ENCODE measurements around the gene FOXO6. TPM values are rescaled to one million over a fixed set of nuclear protein-coding genes. Genes with fewer than 3 reads are reported as not detected.

FOXO6 gene
- total RNA-seq, 1 donor from 2014 or later, result 9.9 TPM

DNA sequence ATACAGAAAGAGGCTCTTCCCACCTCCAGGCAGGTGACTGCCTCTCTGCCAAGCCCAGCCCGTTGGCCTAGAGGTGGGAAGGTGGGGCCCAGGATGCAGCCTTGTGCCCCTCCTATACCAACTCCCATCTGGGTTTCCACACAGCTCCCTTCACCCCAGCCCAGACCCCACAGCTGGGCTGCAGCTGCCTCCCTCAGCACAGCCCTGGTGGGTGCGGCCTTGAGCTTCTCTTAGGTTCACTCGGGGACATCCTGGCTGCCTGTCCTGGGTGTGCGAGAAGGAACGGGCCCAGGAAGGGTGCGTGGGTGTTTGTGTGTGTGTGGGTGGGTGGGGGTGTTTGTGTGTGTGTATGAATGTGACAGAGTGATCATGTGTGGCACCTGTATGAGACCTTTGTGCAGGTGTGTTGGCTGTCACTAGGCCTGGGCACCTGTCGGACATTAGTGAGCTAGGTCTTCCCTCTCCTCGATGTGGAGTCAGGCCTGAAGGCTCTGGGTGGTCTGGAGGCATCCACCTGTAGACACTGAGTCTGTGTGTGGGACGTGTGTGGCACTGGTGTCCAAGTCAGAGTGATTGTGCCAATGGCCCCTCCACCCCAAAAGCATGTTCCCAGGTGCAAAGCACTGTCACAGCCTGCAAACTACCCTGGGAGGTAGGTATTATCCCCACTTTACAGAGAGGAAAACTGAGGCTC, 30.7 kb downstream of the FOXO6 start:
- no peaks in the 10 kb centered on the region for H3K9me3 Mint-ChIP-seq
- no peaks in the 10 kb centered on the region for H3K36me3 Mint-ChIP-seq
- DNase-seq (ENCODE audit: extremely low spot score, unreplicated experiment), result no peak
- no peak overlapping the region for H3K4me3 Mint-ChIP-seq
- H3K27ac Mint-ChIP-seq, result no peak overlapping the region
- H3K4me1 Mint-ChIP-seq (ENCODE audit: unreplicated experiment), result peaks cover 60% of the 10 kb centered on the region
- H3K27me3 Mint-ChIP-seq, result peaks cover 22% of the 10 kb centered on the region
- TF ChIP-seq, protein P1, sequence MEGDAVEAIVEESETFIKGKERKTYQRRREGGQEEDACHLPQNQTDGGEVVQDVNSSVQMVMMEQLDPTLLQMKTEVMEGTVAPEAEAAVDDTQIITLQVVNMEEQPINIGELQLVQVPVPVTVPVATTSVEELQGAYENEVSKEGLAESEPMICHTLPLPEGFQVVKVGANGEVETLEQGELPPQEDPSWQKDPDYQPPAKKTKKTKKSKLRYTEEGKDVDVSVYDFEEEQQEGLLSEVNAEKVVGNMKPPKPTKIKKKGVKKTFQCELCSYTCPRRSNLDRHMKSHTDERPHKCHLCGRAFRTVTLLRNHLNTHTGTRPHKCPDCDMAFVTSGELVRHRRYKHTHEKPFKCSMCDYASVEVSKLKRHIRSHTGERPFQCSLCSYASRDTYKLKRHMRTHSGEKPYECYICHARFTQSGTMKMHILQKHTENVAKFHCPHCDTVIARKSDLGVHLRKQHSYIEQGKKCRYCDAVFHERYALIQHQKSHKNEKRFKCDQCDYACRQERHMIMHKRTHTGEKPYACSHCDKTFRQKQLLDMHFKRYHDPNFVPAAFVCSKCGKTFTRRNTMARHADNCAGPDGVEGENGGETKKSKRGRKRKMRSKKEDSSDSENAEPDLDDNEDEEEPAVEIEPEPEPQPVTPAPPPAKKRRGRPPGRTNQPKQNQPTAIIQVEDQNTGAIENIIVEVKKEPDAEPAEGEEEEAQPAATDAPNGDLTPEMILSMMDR (conservative IDR thresholded peaks at IDR 0.05), result no peak

DNA sequence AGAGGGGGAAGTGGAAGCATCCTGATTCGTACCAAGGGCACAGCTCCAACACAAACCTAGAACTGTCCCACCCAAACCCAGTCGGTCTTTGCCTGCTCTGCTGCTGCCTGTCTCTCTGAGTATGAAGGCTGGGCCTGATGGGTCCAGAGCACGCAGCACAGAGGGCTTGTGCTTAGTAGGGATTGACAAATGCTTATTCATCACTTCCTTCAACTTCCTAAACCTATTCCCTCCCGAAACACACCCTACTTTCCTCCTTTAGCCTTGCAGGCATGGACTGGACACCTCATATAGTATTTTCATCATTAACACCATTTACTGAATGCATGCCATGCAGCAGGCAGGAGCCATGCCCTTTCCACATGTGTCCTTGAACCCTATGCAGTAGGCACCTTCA, 31.3 kb downstream of the FOXO6 start:
- H3K27ac Mint-ChIP-seq, result no peak overlapping the region
- H3K4me3 Mint-ChIP-seq, result no peak overlapping the region
- H3K9me3 Mint-ChIP-seq, result no peaks in the 10 kb centered on the region
- peaks cover 20% of the 10 kb centered on the region for H3K27me3 Mint-ChIP-seq
- TF ChIP-seq, protein P1 (conservative IDR thresholded peaks at IDR 0.05), result no peak
- H3K4me1 Mint-ChIP-seq (ENCODE audit: unreplicated experiment), result peaks cover 56% of the 10 kb centered on the region
- no peak for DNase-seq (ENCODE audit: extremely low spot score, unreplicated experiment)
- H3K36me3 Mint-ChIP-seq, result no peaks in the 10 kb centered on the region

DNA sequence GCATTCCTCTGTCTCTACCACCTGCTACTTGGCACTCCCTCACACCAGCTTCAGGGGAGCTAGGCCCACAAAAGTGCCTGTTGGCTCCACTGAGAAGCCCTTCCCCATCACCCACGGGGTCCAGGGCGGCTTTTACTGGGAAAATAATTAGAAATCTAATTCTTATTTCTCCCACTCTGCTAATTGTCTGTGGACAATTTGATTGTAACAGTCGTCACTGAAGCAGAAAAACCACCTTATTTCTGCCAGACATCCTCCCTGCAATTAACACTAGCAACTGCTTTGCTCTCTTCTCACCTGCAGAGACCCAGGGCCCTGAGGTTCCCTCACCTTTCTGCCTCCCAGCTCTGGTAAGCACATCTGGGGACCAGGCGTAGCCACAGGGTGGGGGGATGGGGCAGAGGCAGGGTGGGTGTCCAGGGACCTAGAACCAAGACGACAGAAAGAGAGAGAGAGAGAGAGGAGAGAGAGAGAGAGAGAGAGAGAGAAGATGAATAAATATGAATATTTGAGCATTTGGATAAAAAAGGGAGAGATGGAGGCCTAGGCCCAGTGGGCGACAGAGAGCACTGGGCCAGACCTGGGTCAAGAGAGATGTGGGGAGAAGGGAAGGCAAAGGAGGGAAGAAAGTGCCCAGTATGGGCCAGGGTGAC, 32.6 kb downstream of the FOXO6 start:
- Mint-ChIP-seq H3K27me3 (peaks cover 20% of the 10 kb centered on the region), H3K27ac (peak overlapping the region; percentile 21), H3K4me1 (ENCODE audit: unreplicated experiment) (peaks cover 52% of the 10 kb centered on the region), H3K36me3 (no peaks in the 10 kb centered on the region), H3K9me3 (no peaks in the 10 kb centered on the region), H3K4me3 (no peak overlapping the region)
- DNase-seq (ENCODE audit: extremely low spot score, unreplicated experiment), result no peak
- TF ChIP-seq, protein P1 (conservative IDR thresholded peaks at IDR 0.05), result no peak

DNA sequence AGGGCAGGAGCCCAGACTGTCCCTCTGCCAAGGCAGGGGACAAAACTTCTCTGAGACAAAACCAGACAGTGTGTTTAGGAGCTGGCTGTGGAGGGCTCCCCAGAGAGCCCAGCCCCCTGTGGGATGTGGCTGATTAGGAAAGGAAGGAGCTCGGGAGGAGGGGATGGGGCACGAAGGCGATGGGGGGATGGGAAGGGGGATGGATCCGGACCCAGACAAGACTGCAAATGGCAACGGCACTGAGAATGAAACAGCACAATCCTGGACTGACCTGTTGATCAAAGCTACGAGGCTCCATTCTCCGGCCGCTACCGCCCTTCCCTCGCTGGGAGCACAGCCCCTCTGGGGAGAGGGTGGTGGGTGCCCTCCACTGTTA, 33.1 kb downstream of the FOXO6 start:
- DNase-seq (ENCODE audit: extremely low spot score, unreplicated experiment), result no peak
- Mint-ChIP-seq H3K4me3 (no peak overlapping the region), H3K9me3 (no peaks in the 10 kb centered on the region), H3K36me3 (no peaks in the 10 kb centered on the region), H3K27ac (peak overlapping the region; percentile 21), H3K27me3 (peaks cover 20% of the 10 kb centered on the region), H3K4me1 (ENCODE audit: unreplicated experiment) (peaks cover 52% of the 10 kb centered on the region)
- TF ChIP-seq, protein P1 (conservative IDR thresholded peaks at IDR 0.05), result no peak

DNA sequence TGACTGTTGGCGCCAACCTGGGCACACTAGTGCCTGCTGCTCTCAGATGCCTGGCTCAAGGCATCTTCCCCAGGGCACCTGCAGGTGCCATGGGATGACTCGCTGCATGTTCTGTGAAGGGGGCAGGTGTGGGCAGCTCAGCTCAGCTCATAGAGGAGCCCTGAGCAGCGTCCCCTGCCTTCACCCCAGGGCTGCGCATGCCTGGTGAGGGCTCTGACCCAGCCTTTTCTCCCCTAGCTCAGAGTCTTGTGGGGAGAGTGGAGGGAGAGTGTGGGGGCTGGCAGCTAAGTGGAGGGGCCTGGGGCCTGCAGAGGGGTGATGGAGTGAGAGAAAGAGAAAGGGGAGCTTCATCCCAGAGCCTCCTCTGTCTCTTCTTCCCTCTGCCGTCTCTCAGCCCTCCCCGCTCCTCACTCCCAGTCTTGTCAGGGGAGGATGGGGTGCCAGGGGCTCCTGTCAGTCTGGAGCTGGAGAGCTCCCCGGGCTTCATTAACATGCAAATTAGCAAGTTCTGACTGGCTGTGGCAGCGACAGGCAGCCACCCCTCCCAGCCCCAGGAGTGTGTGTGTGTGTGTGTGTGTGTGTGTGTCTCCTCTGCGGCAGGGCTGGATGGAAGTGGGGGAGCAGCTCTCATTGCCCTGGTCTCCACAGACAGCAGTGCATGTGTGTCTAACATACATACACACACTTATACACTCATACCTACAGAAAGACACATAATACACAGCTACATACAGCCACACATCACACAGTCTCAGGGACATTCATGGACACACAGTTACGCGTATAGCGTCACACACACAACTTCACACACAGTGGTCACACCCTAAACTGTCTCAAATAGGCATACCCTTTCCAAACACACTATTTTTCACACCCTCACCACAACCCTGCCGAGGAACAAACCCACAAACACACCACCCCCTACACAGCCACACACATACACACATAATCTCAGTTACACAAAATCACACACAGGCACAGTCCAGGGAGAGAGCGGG, 34.0 kb downstream of the FOXO6 start:
- H3K9me3 Mint-ChIP-seq, result peaks cover 4% of the 10 kb centered on the region
- no peaks in the 10 kb centered on the region for H3K36me3 Mint-ChIP-seq
- peaks cover 22% of the 10 kb centered on the region for H3K27me3 Mint-ChIP-seq
- H3K27ac Mint-ChIP-seq, result peak overlapping the region; percentile 12
- TF ChIP-seq, protein P1 (conservative IDR thresholded peaks at IDR 0.05), result no peak
- no peak for DNase-seq (ENCODE audit: extremely low spot score, unreplicated experiment)
- H3K4me1 Mint-ChIP-seq (ENCODE audit: unreplicated experiment), result peaks cover 50% of the 10 kb centered on the region
- no peak overlapping the region for H3K4me3 Mint-ChIP-seq
